Measurements from ENCODE around the gene FBXL13. TPM values are rescaled to one million over a fixed set of nuclear protein-coding genes. Genes with fewer than 3 reads are reported as not detected.
"Not testable (repeated sequence)": the region's sequence is repeated elsewhere in the genome, so short reads cannot be mapped to it uniquely, and the experiment has no call there.

Gene FBXL13
- total and polyA plus RNA-seq, 12 donors, result 0.61 to 6.8 (median 2.7) TPM

- 43 to 49% (median 47%) methylated on average over 2 of the region's 2 CpGs for WGBS, 4 donors
- H3K4me3 ChIP-seq, result no peak overlapping the region
Measured at GRCh38 chr7:103101543-103101942, 26.9 kb upstream of the FBXL13 start.

GRCh38 chr7:103100348-103100747 is 25.8 kb upstream of the FBXL13 start:
- Histone ChIP-seq H3K9me3 (replicated peaks in 1 of 3) (no peaks in the 10 kb centered on the region), H3K27ac (no peak overlapping the region), H3K27me3 (no peaks in the 10 kb centered on the region), H3K36me3 (replicated peaks in 1 of 2) (peaks cover 0 to 12% of the 10 kb centered on the region in 2 donors), H3K4me3 (no peak overlapping the region), H3K4me1 (replicated peaks in 1 of 2) (no peaks in the 10 kb centered on the region)
- no peak for DNase-seq
- no peak for TF ChIP-seq CTCF (IDR thresholded peaks at IDR 0.05)
- no peak for TF ChIP-seq POLR2A (IDR thresholded peaks at IDR 0.05)
- 61 to 64% (median 63%) methylated on average over 3 of the region's 3 CpGs for WGBS, 4 donors
- intact Hi-C loops (cut with DNase I), result no loop called here

More at GRCh38 chr7:103101543-103101942, 26.9 kb upstream of the FBXL13 start:
- no peaks in the 10 kb centered on the region for H3K9me3 ChIP-seq (replicated peaks in 1 of 3)
- no peak overlapping the region for H3K27ac ChIP-seq
- H3K36me3 ChIP-seq (replicated peaks in 1 of 2), result peaks cover 0 to 12% of the 10 kb centered on the region in 2 donors
- intact Hi-C loops (cut with DNase I), result no loop called here
- H3K27me3 ChIP-seq, result no peaks in the 10 kb centered on the region
- no peak for DNase-seq
- no peak for TF ChIP-seq CTCF (IDR thresholded peaks at IDR 0.05)
- no peak for TF ChIP-seq POLR2A (IDR thresholded peaks at IDR 0.05)
- H3K4me1 ChIP-seq (replicated peaks in 1 of 2), result peaks cover 0 to 6% of the 10 kb centered on the region in 2 donors

- no peaks in the 10 kb centered on the region for H3K9me3 ChIP-seq (replicated peaks in 1 of 3)
- 92 to 98% (median 96%) methylated on average over 2 of the region's 2 CpGs for WGBS, 4 donors
- TF ChIP-seq POLR2A (IDR thresholded peaks at IDR 0.05), result no peak
- no peak for TF ChIP-seq CTCF (IDR thresholded peaks at IDR 0.05)
Measured at GRCh38 chr7:103097041-103097440, 22.4 kb upstream of the FBXL13 start.

GRCh38 chr7:103095558-103095957 is 21.0 kb upstream of the FBXL13 start:
- H3K27me3 ChIP-seq; H3K36me3 ChIP-seq (replicated peaks in 1 of 2); H3K27ac ChIP-seq; H3K4me3 ChIP-seq; H3K4me1 ChIP-seq (replicated peaks in 1 of 2); DNase-seq; intact Hi-C loops (cut with DNase I); H3K9me3 ChIP-seq (replicated peaks in 1 of 3): not testable (repeated sequence)
- WGBS, 4 donors, result 96 to 100% (median 98%) methylated on average over 2 of the region's 2 CpGs

More at GRCh38 chr7:103097041-103097440, 22.4 kb upstream of the FBXL13 start:
- intact Hi-C loops (cut with DNase I), result no loop called here
- Histone ChIP-seq H3K27me3 (no peaks in the 10 kb centered on the region), H3K4me1 (replicated peaks in 1 of 2) (no peaks in the 10 kb centered on the region), H3K4me3 (no peak overlapping the region), H3K27ac (no peak overlapping the region), H3K36me3 (replicated peaks in 1 of 2) (peaks cover 0 to under 1% of the 10 kb centered on the region in 2 donors)
- no peak for DNase-seq

GRCh38 chr7:103094102-103094501 is 19.5 kb upstream of the FBXL13 start:
- Histone ChIP-seq H3K36me3 (replicated peaks in 1 of 2) (no peaks in the 10 kb centered on the region), H3K4me3 (no peak overlapping the region), H3K27me3 (no peaks in the 10 kb centered on the region), H3K4me1 (replicated peaks in 1 of 2) (no peaks in the 10 kb centered on the region), H3K27ac (no peak overlapping the region), H3K9me3 (replicated peaks in 1 of 3) (no peaks in the 10 kb centered on the region)
- intact Hi-C loops (cut with DNase I), result no loop called here
- no peak for DNase-seq
- WGBS, 4 donors, result 34 to 39% (median 38%) methylated on average over 3 of the region's 3 CpGs
- TF ChIP-seq CTCF (IDR thresholded peaks at IDR 0.05), result peak in 1 of 6 experiments; percentile 29
- no peak for TF ChIP-seq POLR2A (IDR thresholded peaks at IDR 0.05)
